Fibroblast of mammary gland (primary cell): ENCODE measurements around the gene ANKRD66.

Experiments
- DNase-seq: peaks from one replicate; pipeline ENCODE4 v3.0.0-alpha.2; 2010; ENCODE audit warnings: low read depth
- H3K4me3 ChIP-seq: 2 replicates; pipeline ENCODE4 v1.5.1; 2011; ENCODE audit warnings: low read depth, mild to moderate bottlenecking, low read length, moderate library complexity; ENCODE audit not compliant: control insufficient read depth
- TF ChIP-seq, protein P1 (sequence below): conservative IDR thresholded peaks from 2 replicates; pipeline ENCODE4 v1.5.1; 2011; ENCODE audit warnings: low read depth, low read length, inconsistent platforms; ENCODE audit not compliant: control insufficient read depth, insufficient read depth

ANKRD66 gene

DNA sequence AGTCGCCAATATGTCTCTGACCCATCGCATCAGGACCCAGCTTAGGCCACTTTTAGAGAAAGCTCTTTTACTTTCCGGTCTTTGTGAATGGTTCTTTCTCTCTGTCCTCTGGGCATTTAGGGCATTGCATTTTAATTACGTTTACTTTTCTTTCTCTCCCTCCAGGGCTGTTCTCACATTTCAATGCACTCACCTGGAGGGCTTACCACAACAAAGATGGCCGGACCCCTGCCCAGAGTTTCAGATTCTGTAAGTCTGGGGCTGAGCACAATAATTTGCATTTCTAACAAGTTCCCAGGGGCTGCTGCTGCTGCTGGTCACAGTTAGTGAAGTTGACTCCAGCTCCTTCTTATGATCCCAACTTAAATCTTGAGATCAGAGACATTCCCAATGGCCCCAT, 3.0 kb downstream of the ANKRD66 start:
- TF ChIP-seq, protein P1, sequence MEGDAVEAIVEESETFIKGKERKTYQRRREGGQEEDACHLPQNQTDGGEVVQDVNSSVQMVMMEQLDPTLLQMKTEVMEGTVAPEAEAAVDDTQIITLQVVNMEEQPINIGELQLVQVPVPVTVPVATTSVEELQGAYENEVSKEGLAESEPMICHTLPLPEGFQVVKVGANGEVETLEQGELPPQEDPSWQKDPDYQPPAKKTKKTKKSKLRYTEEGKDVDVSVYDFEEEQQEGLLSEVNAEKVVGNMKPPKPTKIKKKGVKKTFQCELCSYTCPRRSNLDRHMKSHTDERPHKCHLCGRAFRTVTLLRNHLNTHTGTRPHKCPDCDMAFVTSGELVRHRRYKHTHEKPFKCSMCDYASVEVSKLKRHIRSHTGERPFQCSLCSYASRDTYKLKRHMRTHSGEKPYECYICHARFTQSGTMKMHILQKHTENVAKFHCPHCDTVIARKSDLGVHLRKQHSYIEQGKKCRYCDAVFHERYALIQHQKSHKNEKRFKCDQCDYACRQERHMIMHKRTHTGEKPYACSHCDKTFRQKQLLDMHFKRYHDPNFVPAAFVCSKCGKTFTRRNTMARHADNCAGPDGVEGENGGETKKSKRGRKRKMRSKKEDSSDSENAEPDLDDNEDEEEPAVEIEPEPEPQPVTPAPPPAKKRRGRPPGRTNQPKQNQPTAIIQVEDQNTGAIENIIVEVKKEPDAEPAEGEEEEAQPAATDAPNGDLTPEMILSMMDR: no peak
- DNase-seq: no peak
- no peak overlapping the region for H3K4me3 ChIP-seq

DNA sequence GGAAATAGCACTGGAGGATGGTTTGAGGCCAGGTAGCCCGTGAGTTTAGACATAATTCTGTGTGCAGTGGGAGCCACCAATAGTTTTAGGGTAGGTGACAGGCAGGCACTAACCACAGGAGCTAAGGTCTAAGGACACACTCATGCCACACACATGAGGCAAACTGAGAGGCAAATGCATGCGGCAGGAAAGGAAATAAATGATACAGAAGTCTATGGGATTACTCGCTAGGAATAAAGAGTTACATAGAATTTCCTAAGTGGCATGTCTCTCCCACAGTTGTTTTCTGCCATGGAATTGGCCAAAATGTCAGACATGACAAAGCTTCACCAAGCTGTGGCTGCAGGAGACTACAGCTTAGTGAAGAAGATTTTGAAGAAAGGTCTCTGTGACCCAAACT, 4.9 kb downstream of the ANKRD66 start:
- H3K4me3 ChIP-seq: no peak overlapping the region
- TF ChIP-seq, protein P1: no peak
- no peak for DNase-seq

DNA sequence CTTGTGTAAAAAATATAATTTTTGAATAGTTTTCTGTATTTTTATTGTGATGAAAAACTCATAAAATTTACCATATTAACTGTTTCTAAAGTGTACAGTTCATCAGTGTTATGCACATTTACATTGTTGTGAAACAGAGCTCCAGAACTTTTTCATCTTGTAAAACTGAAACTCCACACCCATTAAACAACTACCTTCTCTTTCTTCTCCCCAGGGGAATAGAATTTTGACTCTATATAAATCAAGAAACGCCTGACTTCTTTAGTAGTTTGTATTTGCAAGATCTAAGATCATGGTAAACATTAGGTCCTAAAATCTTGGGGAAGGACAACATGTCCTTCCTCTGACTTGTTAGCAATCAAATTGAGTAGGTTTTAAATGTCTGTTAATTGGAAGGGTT, 9.1 kb downstream of the ANKRD66 start:
- TF ChIP-seq, protein P1: no peak
- no peak overlapping the region for H3K4me3 ChIP-seq
- DNase-seq: no peak

DNA sequence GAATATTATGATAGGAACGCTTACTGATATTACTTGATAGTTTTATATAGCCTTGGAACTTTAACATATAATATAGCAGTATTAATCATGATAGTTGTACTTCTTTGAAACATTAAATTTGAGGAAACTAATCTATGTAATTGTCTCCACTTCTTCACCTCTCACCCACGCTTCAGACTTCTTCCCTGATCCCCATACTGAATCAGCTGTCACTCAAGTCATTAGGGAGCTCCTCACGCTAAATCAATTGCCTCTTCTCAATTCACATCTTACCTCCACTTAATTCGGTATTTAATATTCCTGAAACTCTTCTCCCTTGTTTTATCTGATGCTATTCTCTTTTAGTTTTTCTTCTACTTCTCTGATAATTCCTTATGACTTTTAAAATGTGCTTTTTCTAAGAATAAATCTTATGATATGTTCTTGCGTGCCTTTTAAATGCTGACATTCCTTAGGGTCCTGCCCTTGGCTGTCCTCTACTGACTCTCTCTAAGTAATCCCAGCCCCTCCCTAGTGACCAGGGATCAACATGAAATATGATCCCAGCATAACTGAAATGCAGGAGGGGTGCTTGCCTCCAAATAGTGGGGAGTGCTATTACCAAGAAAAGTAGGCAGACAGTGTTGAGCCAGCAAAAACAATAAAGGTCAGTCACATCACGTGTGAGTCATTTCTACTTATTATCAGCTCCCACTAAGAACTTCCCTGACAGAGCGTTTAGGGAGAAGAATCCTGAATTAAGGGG, 9.9 kb downstream of the ANKRD66 start:
- peak; percentile 33 for DNase-seq
- TF ChIP-seq, protein P1: no peak
- H3K4me3 ChIP-seq: no peak overlapping the region

DNA sequence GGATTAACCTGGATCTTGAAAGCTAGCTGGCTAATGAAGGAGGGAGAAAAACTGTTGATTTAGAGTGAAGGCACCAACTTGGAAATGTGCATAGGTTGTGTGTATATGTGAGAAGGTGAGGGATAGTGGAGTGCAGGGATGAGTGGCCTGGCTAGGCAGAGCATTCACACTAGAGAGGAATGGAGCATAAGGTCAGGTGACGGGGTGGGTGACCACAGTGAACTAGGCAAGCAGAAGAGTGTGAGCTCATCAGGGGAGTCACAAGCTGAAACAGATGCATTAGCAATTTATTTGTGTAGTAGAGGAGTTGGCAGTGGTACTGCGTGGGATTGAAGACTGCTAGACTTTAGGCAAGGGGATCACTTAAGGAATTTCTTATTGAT, 10.5 kb downstream of the ANKRD66 start:
- DNase-seq: peak; percentile 56
- H3K4me3 ChIP-seq: no peak overlapping the region
- TF ChIP-seq, protein P1: no peak

DNA sequence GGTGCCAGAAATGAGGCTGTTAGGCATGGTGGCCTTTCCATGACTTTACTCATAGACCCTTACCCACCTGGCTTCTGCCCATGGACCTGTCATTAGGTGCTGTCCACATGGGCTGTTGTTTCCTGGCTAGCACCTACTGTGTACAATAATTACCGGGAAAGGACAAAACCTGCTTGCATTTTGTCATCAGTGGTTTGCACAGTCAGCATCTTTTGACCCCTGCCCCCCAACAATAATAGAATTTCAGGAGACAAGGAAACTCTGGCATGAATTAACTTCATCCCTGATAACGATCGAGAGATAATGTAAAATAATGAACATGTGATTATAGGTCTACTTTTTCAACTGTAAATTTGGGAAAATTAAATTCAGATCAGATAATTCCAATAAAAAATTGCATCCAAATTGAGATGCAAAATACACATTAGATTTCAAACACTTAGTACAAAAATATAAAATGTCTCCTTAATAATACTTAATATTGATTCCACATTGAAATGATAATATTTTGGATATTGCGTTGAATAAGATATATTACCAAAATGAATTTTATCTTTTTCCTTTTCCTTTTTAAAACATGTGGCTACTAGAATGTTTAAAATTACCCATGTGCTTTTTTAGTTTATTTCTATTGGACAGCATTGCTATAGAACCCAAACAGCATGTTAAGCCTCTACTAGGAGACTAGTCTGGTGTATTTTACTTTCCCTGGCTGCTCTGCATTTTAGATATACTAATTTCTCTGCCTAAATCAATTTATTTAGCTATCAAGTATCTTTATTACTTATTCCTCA, 12.4 kb downstream of the ANKRD66 start:
- no peak for DNase-seq
- H3K4me3 ChIP-seq: no peak overlapping the region
- TF ChIP-seq, protein P1: no peak
